ENCODE measurements around the gene GALNT15. TPM values are rescaled to one million over a fixed set of nuclear protein-coding genes. Genes with fewer than 3 reads are reported as not detected.

Gene GALNT15
- total and polyA plus RNA-seq, 2 donors (not counting 3 experiments of a cell fraction or from before 2014, with no cell fraction given): 0.87 to 5.4 TPM

- Histone ChIP-seq H3K79me2 (ENCODE audit: control insufficient read depth, insufficient read depth, low read length) (no peaks in the 10 kb centered on the region), H3K4me1 (ENCODE audit: control insufficient read depth, extremely low read depth, insufficient read depth, low read length) (no peaks in the 10 kb centered on the region), H3K9me3 (replicated peaks; ENCODE audit: control insufficient read depth, insufficient read depth, low read length) (no peaks in the 10 kb centered on the region), H3K9me1 (replicated peaks; ENCODE audit: control insufficient read depth, extremely low read depth, insufficient read depth, low read length) (no peaks in the 10 kb centered on the region), H4K20me1 (replicated peaks; ENCODE audit: control insufficient read depth, extremely low read depth, insufficient read depth, low read length) (no peaks in the 10 kb centered on the region), H3K4me3 (replicated peaks in 1 of 3; ENCODE audit: insufficient read depth in 1 of 3, low read depth in 1 of 3, low read length in 3 of 3) (no peak overlapping the region), H3K27ac (ENCODE audit: insufficient read depth, low read depth, low read length) (no peak overlapping the region), H3K36me3 (ENCODE audit: control insufficient read depth in 2 of 2, extremely low read depth in 1 of 2, insufficient read depth in 2 of 2, low read length in 2 of 2) (peaks cover 0 to 3% of the 10 kb centered on the region in 2 experiments), H3K4me2 (ENCODE audit: insufficient read depth, low read length) (no peak overlapping the region), H3K27me3 (ENCODE audit: control insufficient read depth in 2 of 2, insufficient read depth in 2 of 2, low read length in 2 of 2) (no peaks in the 10 kb centered on the region), H3K9ac (replicated peaks; ENCODE audit: extremely low read depth, insufficient read depth, low read length) (no peak overlapping the region), H2AFZ (ENCODE audit: low read depth, low read length) (no peak overlapping the region)
- FAIRE-seq (no peak), DNase-seq (ENCODE audit: low read depth, low spot score) (no peak)
- no peak for TF ChIP-seq GATA2 (IDR thresholded peaks at IDR 0.05; ENCODE audit: insufficient read depth, insufficient read length, low read depth, low read length)
- no peak for TF ChIP-seq JUN (IDR thresholded peaks at IDR 0.05; ENCODE audit: borderline replicate concordance, insufficient read depth, insufficient read length, low read depth)
- TF ChIP-seq POLR2A (IDR thresholded peaks at IDR 0.05; ENCODE audit: low read depth, low read length): no peak
- TF ChIP-seq POLR2AphosphoS5 (IDR thresholded peaks at IDR 0.05; ENCODE audit: insufficient read depth, low read depth, low read length): no peak
- no peak for TF ChIP-seq MYC (IDR thresholded peaks at IDR 0.05; ENCODE audit: low read depth, low read length)
- TF ChIP-seq FOS (IDR thresholded peaks at IDR 0.05; ENCODE audit: borderline replicate concordance, insufficient read depth, low read length): no peak
- no peak for TF ChIP-seq MAX (IDR thresholded peaks at IDR 0.05; ENCODE audit: insufficient read depth, insufficient read length)
- no peak for TF ChIP-seq EZH2 (IDR thresholded peaks at IDR 0.05; ENCODE audit: borderline replicate concordance, low read depth, low read length, severe bottlenecking)
- TF ChIP-seq CTCF (IDR thresholded peaks at IDR 0.05; ENCODE audit: extremely low read depth in 1 of 2, insufficient read depth in 1 of 2, low read depth in 1 of 2, low read length in 2 of 2): no peak
- ChIA-PET CTCF (interaction anchor here (1.1 kb wide), 1 partner anchor 49 kb away, joined by 3 read pairs; no protein-coding TSS in a partner anchor), POLR2A (no interaction called here)
- intact Hi-C loops (cut with micrococcal nuclease) (no loop called here), dilution Hi-C loops (cut with MboI; ENCODE audit: extremely low pct_ligation_motif_present, low sequenced_read_pairs) (no loop called here)
- BruUV-seq (replicated peaks): no TSS peak
Measured at GRCh38 chr3:16254916-16255315, 80.4 kb downstream of the GALNT15 start.
